Left renal cortex interstitium (tissue), 4 donors: ENCODE data around the gene TAF1C. TPM values are rescaled to one million over a fixed set of nuclear protein-coding genes. Genes with fewer than 3 reads are reported as not detected.
A peak's percentile ranks its signal among the peaks of the same experiment; 100 is the strongest.
"Not testable (repeated sequence)": the region's sequence is repeated elsewhere in the genome, so short reads cannot be mapped to it uniquely, and the experiment has no call there.

ENCODE experiments used
- DNase-seq, 4 donors: peaks; one replicate each; pipeline ENCODE4 v3.0.0-alpha.2; 2013; ENCODE audit warnings: low read depth in 4 of 4, low spot score in 2 of 4, missing footprints in 1 of 4
- polyA plus RNA-seq, 4 donors: library from polyadenylated mRNA; unstranded; fragments of 120-200 nt; gene quantifications; one replicate each; pipeline ENCODE4 v1.2.1, GENCODE V29; 2013; ENCODE audit not compliant: insufficient read length in 4 of 4

Gene TAF1C, protein sequence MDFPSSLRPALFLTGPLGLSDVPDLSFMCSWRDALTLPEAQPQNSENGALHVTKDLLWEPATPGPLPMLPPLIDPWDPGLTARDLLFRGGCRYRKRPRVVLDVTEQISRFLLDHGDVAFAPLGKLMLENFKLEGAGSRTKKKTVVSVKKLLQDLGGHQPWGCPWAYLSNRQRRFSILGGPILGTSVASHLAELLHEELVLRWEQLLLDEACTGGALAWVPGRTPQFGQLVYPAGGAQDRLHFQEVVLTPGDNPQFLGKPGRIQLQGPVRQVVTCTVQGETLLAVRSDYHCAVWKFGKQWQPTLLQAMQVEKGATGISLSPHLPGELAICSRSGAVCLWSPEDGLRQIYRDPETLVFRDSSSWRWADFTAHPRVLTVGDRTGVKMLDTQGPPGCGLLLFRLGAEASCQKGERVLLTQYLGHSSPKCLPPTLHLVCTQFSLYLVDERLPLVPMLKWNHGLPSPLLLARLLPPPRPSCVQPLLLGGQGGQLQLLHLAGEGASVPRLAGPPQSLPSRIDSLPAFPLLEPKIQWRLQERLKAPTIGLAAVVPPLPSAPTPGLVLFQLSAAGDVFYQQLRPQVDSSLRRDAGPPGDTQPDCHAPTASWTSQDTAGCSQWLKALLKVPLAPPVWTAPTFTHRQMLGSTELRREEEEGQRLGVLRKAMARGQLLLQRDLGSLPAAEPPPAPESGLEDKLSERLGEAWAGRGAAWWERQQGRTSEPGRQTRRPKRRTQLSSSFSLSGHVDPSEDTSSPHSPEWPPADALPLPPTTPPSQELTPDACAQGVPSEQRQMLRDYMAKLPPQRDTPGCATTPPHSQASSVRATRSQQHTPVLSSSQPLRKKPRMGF
- 10 to 100 TPM; 28.1 to 70.0 (median 43.5) TPM for polyA plus RNA-seq

DNA sequence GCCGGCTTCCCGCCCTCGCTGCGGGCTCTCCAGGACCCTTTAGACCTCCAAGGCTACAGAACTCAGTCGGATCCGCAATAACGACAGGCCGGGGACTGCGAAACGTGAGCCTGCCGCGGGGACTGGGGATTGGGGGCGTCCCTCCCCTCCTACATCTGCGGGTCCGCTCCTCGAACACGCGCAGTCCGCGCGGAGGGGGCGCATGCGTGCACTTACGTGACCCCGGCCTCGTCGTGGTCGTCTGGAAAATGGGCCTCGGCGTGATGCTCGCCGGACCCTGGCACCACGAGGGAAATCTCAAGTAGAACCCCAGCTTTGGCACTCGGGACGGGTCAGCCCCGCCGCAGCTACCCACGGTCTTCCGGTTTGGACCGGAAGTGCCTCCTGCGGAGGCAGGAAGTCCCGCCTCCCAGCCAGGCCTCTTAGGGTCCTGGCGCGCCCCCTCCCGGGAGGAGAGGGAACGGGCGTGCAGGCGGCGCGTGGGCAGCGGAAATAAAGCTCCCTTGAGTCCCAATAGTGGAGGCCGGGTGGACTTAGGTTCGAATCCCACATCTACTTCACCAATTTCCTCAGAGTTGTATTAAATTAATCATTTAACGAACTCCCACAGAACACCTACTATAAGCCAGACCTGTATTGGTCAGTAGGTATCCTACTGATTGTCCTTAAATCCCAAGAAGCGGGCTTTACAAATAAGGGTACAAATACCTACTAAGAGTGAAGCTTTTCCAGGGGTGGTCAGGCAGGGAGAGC, at the start of gene TAF1C:
TAF1C (minus strand) TSS at position 373 of the 753 bp plus-strand sequence. CDS start 2,069 bp downstream, outside the sequence.
- DNase-seq = peak; percentile 81 to 90 (median 88)

DNA sequence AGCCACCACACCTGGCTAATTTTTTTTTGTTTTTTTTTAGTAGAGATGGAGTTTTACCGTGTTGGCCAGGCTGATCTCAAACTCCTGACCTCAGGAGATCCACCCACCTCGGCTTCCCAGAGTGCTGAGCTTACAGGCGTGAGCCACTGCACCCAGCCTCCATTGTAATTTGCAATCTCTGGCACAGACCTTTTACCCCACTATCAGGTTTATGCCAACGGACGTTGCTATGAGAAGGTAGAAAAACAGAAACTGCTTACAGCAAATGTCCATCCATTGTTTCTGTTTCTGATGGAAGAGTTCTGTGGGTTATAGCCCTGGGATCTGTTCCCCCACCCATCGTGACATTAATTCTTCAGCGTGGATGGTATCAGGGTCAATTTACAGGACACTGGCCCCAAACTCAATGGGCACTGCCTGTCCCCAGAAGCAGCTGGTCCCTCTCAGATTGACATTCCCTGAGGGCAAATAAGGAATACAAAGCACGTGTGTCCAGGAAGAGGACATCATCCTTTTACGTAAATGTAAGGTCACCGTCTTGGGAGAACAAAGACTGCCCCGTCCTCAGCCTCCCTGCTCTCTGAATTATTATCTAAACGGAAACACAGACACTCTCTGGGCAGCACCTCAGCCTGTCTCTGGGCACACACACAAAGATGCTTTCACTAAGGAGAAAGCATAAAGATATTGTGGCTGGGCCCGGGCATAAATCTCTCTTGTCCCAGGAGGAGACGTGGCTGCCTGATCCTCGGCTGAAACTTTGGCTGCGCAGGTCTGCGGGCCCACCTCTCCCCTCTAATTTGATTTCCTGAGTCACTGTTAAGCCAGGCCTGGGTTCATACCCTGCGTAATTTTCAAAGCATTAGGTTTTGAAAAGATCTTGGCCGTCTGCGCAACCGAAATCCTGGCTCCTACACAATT, 47.7 kb upstream of the TAF1C start:
- DNase-seq = no peak

DNA sequence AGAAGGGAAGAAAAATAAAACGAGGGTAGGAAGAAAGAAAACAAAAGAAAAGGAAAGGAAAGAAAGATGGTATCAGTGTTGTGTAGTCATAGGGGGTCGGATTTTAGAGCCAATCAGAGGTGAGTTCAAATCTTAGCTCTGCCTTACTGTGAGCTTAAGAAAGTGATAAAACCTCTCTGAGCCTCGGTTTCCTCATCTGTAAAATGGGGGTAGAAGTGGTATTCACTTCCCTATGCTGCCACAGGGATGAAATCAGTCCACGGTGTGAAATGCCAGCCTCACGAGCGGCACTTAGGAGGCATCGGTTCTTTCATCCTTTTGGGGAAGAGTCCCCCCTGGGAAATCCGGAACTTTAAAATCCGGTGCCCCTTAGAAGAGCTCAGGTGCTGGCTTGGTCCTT, 46.9 kb upstream of the TAF1C start:
- no peak for DNase-seq

DNA sequence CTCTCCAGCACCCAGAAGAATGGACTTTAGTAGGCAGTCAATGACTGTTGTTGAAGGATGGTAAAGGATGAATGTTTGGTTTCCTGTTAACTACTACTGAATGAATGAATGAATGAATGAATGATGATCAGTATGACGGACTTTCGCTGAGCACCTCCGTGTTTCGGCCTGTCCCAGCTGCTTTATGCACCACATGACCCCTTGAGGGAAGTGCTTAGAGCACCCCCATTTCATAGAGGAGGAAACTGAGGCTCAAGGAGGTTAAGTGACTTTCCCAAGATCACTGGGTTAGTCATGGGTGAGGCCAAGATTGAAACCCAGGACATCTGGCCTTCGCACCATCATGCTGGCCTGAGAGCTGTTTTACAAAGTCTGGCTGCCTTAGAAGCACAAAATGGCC, 46.1 kb upstream of the TAF1C start:
- DNase-seq = no peak

DNA sequence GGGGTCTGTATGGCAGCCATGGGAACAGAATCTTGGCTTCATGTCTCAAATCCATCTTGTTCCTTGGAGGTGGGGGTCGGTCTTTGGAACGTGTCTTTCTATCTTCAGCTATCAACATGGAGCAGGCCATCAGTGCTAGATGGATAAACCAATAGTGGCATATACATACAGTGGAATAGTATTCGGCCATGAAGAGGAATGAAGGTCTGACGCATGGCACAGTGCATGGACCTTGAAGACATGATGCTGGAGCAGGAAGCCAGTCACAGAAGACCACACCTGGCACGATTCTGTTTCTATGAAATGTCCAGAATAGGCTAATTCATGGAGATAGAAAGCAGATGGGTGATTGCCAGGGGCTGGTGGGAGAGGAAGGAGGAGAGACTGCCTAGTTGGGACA, 45.2 kb upstream of the TAF1C start:
- no peak for DNase-seq

DNA sequence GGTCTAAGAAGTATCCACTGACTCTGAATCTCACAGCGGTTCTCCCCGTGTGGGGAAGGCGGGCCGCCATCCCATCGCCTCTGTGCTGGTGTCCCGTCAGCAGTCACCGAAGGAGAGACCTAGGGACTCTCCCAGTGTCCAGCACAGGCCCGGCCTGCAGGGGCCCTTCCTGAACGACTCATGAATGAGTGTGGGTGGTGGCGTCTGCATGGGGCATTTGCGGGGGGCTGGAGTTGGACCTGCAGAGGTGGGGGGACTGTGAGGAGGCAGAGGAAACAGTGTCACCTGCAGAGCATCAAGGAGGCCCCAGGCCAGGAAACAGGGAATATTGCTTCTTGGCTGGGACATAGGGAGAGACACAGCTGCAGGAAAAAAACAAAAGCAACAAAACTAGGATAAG, 42.6 kb upstream of the TAF1C start:
- DNase-seq = no peak

DNA sequence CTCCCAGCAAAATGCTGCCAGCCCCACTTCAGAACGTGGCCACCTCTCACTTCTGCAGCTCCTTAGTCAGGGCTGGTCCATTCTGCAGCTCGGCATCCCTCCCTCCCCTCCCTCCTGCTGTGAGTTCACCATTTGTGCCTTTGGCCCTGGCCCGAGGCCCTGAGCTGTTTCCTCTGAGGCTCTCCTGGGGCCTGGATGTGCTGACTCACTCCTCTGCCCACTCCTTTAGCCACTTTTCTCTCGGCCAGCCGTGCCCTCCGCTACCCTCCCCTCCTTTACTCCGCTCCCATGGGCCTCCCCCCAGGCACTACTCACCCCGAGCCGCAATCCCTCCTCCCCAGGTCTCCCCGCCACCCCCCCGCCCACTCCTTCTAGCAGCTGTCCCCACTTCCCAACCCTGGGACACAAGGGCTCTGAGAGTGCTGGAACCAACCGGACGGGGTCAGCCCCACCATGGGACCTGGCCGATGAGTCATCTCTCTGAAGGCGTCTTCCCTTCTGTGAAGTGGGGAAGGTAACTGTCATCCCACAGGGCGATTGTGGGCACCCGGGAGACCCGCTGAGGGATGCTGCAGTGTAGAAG, 41.5 kb upstream of the TAF1C start:
- no peak for DNase-seq

DNA sequence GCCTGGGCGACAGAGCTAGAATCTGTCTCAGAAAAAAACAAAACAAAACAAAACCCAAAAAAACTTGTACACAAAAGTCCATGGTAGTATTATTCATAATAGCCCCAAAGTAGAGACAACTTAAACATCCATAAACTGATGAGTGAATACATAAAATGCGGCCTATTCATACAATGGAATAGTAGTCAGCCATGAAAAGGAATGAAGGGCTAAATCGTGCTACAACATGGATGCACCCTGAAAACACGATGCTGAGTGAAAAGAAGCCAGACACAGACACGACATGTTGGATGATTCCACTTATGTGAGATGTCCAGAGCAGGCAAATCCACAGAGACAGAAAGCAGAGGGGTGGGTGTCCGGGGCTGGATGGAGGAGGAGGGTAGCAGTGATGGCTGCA, 40.7 kb upstream of the TAF1C start:
- no peak for DNase-seq

DNA sequence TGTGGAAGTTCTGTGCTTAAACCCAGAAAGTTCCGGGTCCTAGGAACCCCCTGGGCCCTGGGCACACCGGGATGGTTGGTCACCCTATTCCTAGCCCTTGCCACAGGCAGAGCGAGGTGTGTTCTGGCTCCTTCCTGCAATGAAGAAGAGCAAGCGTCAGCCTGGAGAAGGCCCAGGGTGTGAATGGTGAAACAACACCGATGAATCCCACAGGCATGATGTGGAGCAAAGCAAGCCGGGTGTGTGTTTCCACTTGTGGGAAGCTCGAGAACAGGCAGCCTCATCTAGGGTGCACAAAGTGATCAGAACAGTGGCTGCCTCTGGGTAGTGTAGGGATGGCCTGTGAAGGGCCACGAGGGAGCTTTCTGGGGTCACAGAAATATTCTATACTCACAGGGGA, 39.2 kb upstream of the TAF1C start:
- no peak for DNase-seq

DNA sequence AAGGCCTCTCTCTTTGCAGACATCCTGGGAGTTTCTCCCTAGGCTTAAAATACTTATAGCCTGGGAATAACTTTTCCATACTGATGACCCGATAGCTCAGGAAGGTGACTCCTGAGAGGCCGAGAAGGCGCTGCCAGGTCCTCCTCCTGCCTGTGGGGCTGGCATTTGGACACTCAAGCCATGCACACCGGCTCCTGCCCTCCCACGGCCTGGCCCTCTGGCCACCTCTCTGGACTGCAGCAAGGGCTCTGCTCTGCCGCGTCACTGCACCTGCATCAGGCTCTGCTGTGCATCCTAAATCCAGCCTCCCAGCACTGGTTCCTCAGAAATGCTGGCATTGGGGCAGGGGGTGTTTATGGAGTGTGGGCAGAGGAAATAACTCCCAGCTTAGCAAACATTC, 38.7 kb upstream of the TAF1C start:
- DNase-seq = no peak

DNA sequence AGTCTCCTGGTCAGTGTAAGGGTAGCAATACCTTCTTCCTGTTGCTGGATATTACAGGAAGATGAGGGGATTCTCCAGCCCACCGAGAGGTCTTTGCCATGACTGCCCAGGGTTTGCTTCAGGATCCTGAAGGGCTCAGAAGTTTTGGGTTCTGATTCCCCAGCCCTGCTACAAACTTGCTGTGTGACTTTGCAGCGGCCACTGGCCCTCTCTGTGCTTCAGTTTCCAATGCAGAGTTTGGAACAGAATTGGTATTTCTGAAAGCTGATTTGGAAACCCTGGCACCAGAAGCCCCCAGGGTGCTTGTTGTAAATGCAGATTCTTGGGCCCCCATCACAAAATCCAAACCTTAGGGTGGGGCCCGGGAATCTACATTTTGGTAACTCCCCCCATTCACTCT, 38.3 kb upstream of the TAF1C start:
- no peak for DNase-seq

DNA sequence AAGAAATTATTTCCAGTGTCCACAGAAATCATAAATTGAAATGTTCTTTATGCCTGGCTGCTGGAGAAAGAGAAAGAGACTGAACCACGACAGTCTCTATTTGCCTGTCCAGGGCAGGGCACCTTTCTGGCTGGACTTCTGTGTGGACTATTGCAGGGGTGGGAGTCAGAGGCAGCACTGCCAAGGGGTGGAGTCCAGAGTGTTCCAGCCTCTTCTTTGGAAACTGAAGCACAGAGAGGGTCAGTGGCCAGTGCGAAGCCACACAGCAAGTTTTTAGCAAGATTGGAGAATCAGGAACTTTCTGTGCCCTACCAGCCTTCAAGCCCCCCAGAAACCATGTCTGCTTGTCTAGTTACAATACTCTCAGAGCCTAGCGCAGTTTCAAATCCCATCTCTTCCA, 37.7 kb upstream of the TAF1C start:
- DNase-seq = no peak

DNA sequence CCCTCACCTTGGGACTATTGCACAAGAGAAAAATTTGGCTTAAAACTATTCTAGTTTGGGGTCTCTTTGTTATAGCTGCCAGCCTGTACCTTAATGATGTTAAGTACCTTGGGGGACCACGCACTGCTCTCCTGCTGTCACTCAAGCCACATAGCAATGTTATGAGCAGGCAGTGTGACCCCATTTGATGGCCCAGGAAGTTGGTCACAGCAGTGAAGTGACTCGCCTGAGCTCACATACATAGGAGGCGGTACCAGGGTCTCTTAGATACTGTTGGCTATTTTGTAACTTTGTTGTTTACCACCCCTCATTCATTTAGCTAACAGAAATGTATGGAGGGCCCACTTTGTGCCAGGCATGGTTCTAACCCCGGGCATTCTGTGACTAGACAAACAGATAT, 36.6 kb upstream of the TAF1C start:
- no peak for DNase-seq

DNA sequence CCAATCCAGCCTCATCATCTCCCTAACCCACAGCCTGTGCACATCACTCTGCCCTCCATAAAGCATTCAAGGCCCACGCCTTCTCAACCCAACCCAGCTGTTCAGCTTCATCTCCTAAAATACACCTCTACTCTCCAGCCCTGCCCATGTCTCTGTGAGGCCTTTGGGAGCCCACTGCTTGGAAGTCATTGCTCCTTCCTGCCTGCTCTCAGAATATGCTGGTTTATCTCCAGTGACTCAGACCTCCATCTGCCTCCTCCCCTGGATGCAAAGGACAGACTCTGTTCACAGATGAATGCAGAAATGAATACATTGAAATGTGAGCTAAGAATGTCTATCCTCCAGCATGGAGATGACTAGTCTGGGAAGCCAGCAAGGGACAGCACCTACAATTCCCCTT, 34.0 kb upstream of the TAF1C start:
- DNase-seq = no peak

DNA sequence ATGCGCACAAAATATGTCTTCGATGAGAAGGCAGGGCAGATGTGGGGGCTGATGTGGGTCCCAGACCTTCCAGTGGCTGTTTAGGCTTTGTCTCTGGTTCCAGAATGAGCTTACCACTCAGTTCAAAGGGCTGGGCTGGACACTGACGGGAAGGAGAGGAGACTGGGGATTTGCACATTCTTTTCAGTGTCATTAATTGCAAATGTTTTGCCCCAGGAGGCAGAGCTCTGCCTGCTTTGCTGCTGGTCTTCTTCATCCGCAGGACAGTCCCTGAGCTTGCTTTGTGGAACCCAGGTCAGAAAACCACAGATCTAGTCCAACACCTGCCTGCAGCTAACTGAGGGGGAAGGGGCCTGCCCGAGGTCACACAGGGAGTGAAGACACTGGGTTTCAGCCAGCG, 32.1 kb upstream of the TAF1C start:
- no peak for DNase-seq

DNA sequence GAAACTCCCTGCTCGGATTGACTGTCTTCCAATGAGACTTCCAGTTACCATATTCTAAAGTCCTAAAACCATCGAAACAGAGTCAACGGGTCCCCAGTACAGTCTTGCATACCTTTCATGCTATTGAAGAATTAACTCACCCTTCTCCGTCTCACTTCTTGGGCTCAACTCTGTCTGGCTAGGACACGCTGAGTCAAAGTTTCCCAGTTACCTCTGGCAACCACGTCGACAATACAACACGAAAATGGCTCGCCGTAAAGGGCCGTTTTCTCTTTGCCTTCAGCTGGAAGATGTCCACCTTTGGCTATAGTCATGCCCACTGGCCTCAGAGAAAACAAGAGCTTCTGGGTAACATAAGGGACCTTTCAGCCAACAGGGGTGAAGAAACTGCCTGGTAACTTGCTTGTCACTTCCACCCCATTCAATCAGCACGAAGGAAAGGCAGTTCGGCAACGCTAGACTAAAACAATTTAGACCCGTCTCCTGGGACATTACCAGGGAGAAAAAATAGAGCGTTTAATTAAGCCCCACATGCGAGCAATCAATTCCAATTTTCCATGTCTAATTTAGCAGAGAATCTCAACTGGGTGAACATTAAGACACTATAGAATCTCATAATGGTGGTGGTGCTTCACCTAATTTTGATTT, 31.4 kb upstream of the TAF1C start:
- DNase-seq = no peak

DNA sequence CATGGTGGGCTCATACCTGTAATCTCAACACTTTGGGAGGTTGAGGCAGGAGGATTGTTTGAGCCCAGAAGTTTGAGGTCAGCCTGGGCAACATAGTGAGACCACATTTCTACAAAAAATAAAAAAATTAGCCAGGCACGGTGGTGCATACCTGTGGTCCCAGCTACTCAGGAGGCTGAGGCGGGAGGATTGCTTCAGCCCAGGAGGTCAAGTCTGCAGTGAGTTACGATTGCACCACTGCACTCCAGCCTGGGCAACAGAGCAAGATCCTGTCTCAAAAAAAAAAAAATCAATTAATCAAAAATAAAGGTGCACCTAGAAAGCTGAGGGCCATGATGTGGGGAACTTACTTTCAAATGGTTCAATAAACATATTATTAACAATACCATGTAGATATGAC, 29.3 kb upstream of the TAF1C start:
- not testable (repeated sequence) for DNase-seq

DNA sequence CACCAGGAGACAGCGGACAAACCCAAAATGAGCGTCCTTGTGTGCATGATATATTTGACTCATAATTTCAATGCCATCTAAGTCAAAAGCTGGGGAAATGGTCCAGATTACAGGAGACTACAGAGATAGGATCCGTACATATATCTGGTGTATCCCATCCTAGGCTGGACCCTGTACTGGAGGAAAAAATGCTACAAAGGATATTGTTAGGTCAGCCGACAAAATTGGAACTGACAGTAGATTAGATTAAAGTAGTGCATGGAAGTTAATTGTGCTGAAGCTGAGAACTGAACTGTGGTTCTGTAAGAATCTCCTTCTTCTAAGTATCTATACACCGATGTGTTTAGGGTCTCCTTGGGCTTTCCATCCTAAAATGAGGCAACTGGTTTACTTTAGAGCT, 28.7 kb upstream of the TAF1C start:
- no peak for DNase-seq

DNA sequence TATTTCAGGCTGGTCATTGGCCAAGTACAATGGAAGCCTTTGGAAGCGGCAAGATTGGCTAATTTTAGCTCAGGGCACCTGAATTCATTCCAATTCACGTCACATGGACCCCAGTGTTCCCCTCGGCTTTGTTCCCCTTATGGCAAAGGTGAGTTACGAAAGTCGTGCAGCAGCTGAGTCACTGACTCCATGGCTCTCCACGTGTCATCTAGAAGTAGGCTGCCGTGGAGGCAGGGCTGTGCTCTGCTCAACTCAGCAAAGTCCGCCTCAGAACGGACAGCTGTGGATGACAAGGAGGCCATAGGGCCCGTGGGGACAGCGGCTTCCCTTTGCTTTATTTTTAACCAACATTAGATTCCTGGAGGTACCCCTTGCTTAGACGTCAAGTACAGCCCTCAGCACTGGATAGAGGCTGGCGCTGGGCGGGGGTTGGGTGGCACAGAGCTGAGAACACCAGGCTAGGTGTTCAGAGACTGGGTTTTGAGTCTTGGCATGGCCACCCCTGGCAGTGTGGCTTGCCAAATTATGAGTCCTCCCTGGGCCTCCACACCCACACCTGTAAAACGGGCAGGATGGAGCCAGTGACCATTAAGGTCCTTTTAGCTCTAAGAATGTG, 27.7 kb upstream of the TAF1C start:
- DNase-seq = no peak
